HepG2 (cell line): ENCODE results near the gene RAB3GAP1. TPM values are rescaled to one million over a fixed set of nuclear protein-coding genes. Genes with fewer than 3 reads are reported as not detected.
A peak's percentile ranks its signal among the peaks of the same experiment; 100 is the strongest.

Experiments used
- ARHGAP35 ChIP-seq: sonication (generic); formaldehyde crosslinking; IDR thresholded peaks from 2 replicates; pipeline ENCODE4 v1.9.0; 2022; ENCODE audit warnings: mild to moderate bottlenecking, inconsistent platforms, moderate library complexity, missing genetic modification reagents, borderline replicate concordance
- CBX2 ChIP-seq, 2 experiments: fragments of 200-600 bp in 1 of 2; sonication (generic); formaldehyde crosslinking in 1 of 2; IDR thresholded peaks; 2 replicates each; pipeline versions ENCODE4 v1.7.0 to v1.8.1; 2018 to 2022; ENCODE audit warnings: low read depth in 2 of 2, low read length in 1 of 2, mild to moderate bottlenecking in 1 of 2, missing genetic modification reagents in 1 of 2
- GABPA ChIP-seq, 2 experiments: IDR thresholded peaks; 2 replicates each; pipeline ENCODE4 v1.6.1; 2011 to 2016; ENCODE audit warnings: low read depth in 2 of 2, low read length in 1 of 2, missing biosample characterization in 1 of 2, missing genetic modification characterization in 1 of 2
- HNRNPL ChIP-seq: fragments of 200-400 bp; formaldehyde crosslinking; IDR thresholded peaks from 2 replicates; pipeline ENCODE4 v1.6.1; 2017; ENCODE audit warnings: mild to moderate bottlenecking, low read depth, low read length
- HNRNPLL ChIP-seq: fragments of 200-400 bp; formaldehyde crosslinking; IDR thresholded peaks from 2 replicates; pipeline ENCODE4 v1.6.1; 2017; ENCODE audit warnings: mild to moderate bottlenecking, low read depth, low read length; ENCODE audit not compliant: poor library complexity, severe bottlenecking
- KAT8 ChIP-seq: IDR thresholded peaks from 2 replicates; pipeline ENCODE4 v1.6.1; 2016; ENCODE audit warnings: missing genetic modification reagents, missing compliant biosample characterization
- MBNL3 ChIP-seq: fragments of 250-450 bp; sonication (Bioruptor Pico); conservative IDR thresholded peaks from 2 replicates; pipeline ENCODE4 v1.8.0; 2022; ENCODE audit warnings: mild to moderate bottlenecking, inconsistent platforms
- NR2F2 ChIP-seq: IDR thresholded peaks from 2 replicates; pipeline ENCODE4 v1.6.1; 2012; ENCODE audit warnings: low read depth, inconsistent platforms, borderline replicate concordance
- RXRB ChIP-seq: IDR thresholded peaks from 2 replicates; pipeline ENCODE4 v1.6.1; 2016; ENCODE audit warnings: borderline replicate concordance, missing genetic modification reagents, missing compliant biosample characterization
- SNAPC2 ChIP-seq: sonication (generic); formaldehyde crosslinking; IDR thresholded peaks from 2 replicates; pipeline ENCODE4 v1.8.1; 2022; ENCODE audit warnings: mild to moderate bottlenecking, missing genetic modification reagents
- SP5 ChIP-seq: IDR thresholded peaks from 2 replicates; pipeline ENCODE4 v1.6.1; 2016; ENCODE audit warnings: low read depth, borderline replicate concordance
- TCF7L2 ChIP-seq: IDR thresholded peaks from 2 replicates; pipeline ENCODE4 v1.6.1; 2011; ENCODE audit warnings: mild to moderate bottlenecking, low read depth, low read length, moderate library complexity
- ZEB1 ChIP-seq: IDR thresholded peaks from 2 replicates; pipeline ENCODE4 v1.6.1; 2012; ENCODE audit warnings: mild to moderate bottlenecking, low read depth, inconsistent platforms; ENCODE audit not compliant: insufficient replicate concordance
- ZNF10 ChIP-seq: sonication (generic); formaldehyde crosslinking; IDR thresholded peaks from 2 replicates; pipeline ENCODE4 v1.4.0; 2020; ENCODE audit warnings: mild to moderate bottlenecking, low read depth, missing genetic modification reagents, borderline replicate concordance
- ZNF468 ChIP-seq: sonication (generic); formaldehyde crosslinking; IDR thresholded peaks from 2 replicates; pipeline ENCODE4 v1.8.0; 2022; ENCODE audit warnings: mild to moderate bottlenecking, moderate library complexity, missing genetic modification reagents
- ZNF768 ChIP-seq: sonication (generic); formaldehyde crosslinking; IDR thresholded peaks from 2 replicates; pipeline ENCODE4 v1.4.0; 2020; ENCODE audit warnings: missing genetic modification reagents
- polyA plus RNA-seq, 8 experiments: library from polyadenylated mRNA; depleted of rRNA in 3 of 8; stranded (reverse) in 7 of 8; unstranded in 1 of 8; fragments of >200 nt; fragmentation: Illumina TruSeq in 4 of 8; extraction: Trizol in 4 of 8; gene quantifications; 2 replicates each; pipeline versions ENCODE4 v1.2.1 to v1.2.3, GENCODE V29; 2011 to 2016; ENCODE audit warnings: low read depth in 4 of 8, missing spikeins in 1 of 8, mixed read lengths in 1 of 8; ENCODE audit not compliant: insufficient read depth in 1 of 8
- total RNA-seq, 5 experiments: library from RNA; depleted of rRNA; stranded (reverse); fragments of >200 nt; fragmentation: Illumina TruSeq; extraction: Trizol; gene quantifications; 2 replicates each; pipeline ENCODE4 v1.2.3, GENCODE V29; 2016; ENCODE audit warnings: low read depth in 1 of 5
- TF ChIP-seq, protein P1 (sequence below): IDR thresholded peaks from 2 replicates; pipeline ENCODE4 v1.6.1; 2016; ENCODE audit warnings: missing biosample characterization, missing genetic modification reagents, low read depth
- TF ChIP-seq, protein P2 (sequence below): sonication (generic); formaldehyde crosslinking; IDR thresholded peaks from 2 replicates; pipeline ENCODE4 v1.8.1; 2022; ENCODE audit warnings: low read depth, mild to moderate bottlenecking, missing genetic modification reagents
- TF ChIP-seq, protein P3 (sequence below): sonication (generic); formaldehyde crosslinking; IDR thresholded peaks from 2 replicates; pipeline ENCODE4 v1.5.0; 2020; ENCODE audit warnings: missing genetic modification reagents
- TF ChIP-seq, protein P4 (sequence below): sonication (generic); formaldehyde crosslinking; IDR thresholded peaks from 2 replicates; pipeline ENCODE4 v1.8.0; 2022; ENCODE audit warnings: mild to moderate bottlenecking, missing genetic modification reagents, borderline replicate concordance

Gene RAB3GAP1
- total and polyA plus RNA-seq, 2 of the 13 experiments (the other 11 are each of a cell fraction or from before 2014, with no cell fraction given), result 15.2 to 48.8 TPM

DNA sequence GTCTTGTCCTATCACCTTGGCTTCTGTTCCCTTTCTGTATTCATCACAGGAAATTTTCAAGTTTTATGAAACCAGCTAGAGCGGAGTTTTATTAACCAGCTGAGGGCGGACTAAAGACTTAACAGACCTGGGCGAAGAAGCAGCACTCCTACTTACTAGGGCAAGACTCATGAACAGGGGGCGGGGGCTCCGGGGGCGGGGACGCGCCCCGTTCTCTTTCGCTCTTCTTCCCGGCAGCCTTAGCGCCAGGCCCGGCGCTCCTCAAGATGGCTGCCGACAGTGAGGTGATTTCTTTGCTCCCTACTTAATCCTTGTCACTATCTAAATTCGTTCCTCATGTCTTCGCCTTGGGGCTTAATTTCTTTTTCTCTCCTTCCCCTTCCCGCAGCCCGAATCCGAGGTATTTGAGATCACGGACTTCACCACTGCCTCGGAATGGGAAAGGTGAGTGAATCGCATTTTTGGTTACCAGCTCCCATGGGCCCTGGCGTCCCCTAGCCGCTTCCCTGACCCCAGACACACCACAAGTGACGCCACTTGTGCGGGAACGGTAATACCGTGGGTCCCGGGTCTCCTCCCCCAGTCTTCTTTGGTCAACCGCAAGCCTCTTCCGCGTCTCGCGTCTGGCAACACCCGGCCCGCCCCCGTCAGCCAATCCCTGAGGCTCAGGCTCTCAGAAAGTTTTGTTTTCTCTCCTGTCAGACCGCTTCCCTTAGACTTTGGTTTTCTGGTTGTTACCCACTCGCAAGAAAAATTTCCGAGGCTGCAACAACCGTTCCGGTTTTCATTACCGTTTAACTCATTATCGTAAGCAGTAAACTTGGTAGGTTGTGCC is at the start of gene RAB3GAP1 (continued):
- TF ChIP-seq, protein P1, sequence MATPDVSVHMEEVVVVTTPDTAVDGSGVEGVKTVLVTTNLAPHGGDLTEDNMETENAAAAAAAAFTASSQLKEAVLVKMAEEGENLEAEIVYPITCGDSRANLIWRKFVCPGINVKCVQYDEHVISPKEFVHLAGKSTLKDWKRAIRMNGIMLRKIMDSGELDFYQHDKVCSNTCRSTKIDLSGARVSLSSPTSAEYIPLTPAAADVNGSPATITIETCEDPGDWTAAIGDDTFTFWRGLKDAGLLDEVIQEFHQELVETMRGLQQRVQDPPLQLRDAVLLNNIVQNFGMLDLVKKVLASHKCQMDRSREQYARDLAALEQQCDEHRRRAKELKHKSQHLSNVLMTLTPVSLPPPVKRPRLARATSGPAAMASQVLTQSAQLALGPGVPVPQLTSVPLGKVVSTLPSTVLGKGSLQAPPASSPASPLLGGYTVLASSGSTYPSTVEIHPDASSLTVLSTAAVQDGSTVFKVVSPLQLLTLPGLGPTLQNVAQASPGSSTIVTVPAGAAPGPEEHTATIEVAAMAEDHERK (CRISPR knock-in tag), result no peak
- TF ChIP-seq, protein P2, sequence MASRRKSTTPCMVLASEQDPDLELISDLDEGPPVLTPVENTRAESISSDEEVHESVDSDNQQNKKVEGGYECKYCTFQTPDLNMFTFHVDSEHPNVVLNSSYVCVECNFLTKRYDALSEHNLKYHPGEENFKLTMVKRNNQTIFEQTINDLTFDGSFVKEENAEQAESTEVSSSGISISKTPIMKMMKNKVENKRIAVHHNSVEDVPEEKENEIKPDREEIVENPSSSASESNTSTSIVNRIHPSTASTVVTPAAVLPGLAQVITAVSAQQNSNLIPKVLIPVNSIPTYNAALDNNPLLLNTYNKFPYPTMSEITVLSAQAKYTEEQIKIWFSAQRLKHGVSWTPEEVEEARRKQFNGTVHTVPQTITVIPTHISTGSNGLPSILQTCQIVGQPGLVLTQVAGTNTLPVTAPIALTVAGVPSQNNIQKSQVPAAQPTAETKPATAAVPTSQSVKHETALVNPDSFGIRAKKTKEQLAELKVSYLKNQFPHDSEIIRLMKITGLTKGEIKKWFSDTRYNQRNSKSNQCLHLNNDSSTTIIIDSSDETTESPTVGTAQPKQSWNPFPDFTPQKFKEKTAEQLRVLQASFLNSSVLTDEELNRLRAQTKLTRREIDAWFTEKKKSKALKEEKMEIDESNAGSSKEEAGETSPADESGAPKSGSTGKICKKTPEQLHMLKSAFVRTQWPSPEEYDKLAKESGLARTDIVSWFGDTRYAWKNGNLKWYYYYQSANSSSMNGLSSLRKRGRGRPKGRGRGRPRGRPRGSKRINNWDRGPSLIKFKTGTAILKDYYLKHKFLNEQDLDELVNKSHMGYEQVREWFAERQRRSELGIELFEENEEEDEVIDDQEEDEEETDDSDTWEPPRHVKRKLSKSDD (CRISPR knock-in tag), result no peak
- TF ChIP-seq MBNL3 (CRISPR knock-in tag), result no peak
- TF ChIP-seq ZEB1, result peak; percentile 51
- TF ChIP-seq HNRNPLL, result peak; percentile 60
- TF ChIP-seq CBX2 (IDR thresholded peaks at IDR 0.05; ENCODE audit: low read depth, low read length), result no peak
- peak; percentile 26; the same call in 1 of the 2 replicates for TF ChIP-seq CBX2 (CRISPR knock-in tag; IDR thresholded peaks at IDR 0.05; ENCODE audit: low read depth)
- TF ChIP-seq HNRNPL, result no peak
- no peak for TF ChIP-seq TCF7L2
- 0 out of 2 replicates have a peak, but pooled peaks have one; percentile 34 for TF ChIP-seq SP5 (CRISPR knock-in tag)
- no peak for TF ChIP-seq RXRB (CRISPR knock-in tag)
- TF ChIP-seq, protein P3, sequence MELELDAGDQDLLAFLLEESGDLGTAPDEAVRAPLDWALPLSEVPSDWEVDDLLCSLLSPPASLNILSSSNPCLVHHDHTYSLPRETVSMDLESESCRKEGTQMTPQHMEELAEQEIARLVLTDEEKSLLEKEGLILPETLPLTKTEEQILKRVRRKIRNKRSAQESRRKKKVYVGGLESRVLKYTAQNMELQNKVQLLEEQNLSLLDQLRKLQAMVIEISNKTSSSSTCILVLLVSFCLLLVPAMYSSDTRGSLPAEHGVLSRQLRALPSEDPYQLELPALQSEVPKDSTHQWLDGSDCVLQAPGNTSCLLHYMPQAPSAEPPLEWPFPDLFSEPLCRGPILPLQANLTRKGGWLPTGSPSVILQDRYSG, result peak; percentile 28; the same call in 1 of the 2 replicates
- peak; percentile 27; the same call in 1 of the 2 replicates for TF ChIP-seq ZNF768 (CRISPR knock-in tag)
- no peak for TF ChIP-seq GABPA (IDR thresholded peaks at IDR 0.05; ENCODE audit: low read depth, low read length)
- TF ChIP-seq GABPA (CRISPR knock-in tag; IDR thresholded peaks at IDR 0.05; ENCODE audit: low read depth), result 0 out of 2 replicates have a peak, but pooled peaks have one; percentile 19
- 0 out of 2 replicates have a peak, but pooled peaks have one; percentile 46 for TF ChIP-seq ARHGAP35 (CRISPR knock-in tag)
- no peak for TF ChIP-seq NR2F2
- TF ChIP-seq SNAPC2 (CRISPR knock-in tag), result 0 out of 2 replicates have a peak, but pooled peaks have one; percentile 33
- peak; percentile 94 for TF ChIP-seq KAT8 (CRISPR knock-in tag)
- no peak for TF ChIP-seq ZNF468 (CRISPR knock-in tag)
- TF ChIP-seq, protein P4, sequence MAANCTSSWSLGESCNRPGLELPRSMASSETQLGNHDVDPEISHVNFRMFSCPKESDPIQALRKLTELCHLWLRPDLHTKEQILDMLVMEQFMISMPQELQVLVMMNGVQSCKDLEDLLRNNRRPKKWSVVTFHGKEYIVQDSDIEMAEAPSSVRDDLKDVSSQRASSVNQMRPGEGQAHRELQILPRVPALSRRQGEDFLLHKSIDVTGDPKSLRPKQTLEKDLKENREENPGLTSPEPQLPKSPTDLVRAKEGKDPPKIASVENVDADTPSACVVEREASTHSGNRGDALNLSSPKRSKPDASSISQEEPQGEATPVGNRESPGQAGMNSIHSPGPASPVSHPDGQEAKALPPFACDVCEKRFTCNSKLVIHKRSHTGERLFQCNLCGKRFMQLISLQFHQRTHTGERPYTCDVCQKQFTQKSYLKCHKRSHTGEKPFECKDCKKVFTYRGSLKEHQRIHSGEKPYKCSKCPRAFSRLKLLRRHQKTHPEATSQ (CRISPR knock-in tag), result no peak; the same call in 1 of the 2 replicates
- no peak for TF ChIP-seq ZNF10 (CRISPR knock-in tag)
